Tibial nerve (tissue), 4 donors: ENCODE measurements around the gene PIGN.

Experiments used
- EP300 ChIP-seq, 2 donors: sonication (generic); formaldehyde crosslinking; IDR thresholded peaks; one replicate each; pipeline ENCODE4 v1.6.1; 2017; ENCODE audit warnings: antibody characterized with exemption in 2 of 2, mild to moderate bottlenecking in 1 of 2
- POLR2A ChIP-seq, 2 donors: fragments of 450-650 bp; IDR thresholded peaks; one replicate each; pipeline ENCODE4 v1.6.1; 2017; ENCODE audit warnings: antibody characterized with exemption in 2 of 2, mild to moderate bottlenecking in 2 of 2, moderate library complexity in 2 of 2
- TF ChIP-seq, protein P1 (sequence below), 5 experiments: fragments of 200-600 bp in 3 of 5; fragments of 450-650 bp in 2 of 5; sonication (generic) in 3 of 5; IDR thresholded peaks; one replicate each; pipeline ENCODE4 v1.5.1; 2016 to 2019; ENCODE audit warnings: antibody characterized with exemption in 5 of 5, mild to moderate bottlenecking in 3 of 5, moderate library complexity in 2 of 5

DNA sequence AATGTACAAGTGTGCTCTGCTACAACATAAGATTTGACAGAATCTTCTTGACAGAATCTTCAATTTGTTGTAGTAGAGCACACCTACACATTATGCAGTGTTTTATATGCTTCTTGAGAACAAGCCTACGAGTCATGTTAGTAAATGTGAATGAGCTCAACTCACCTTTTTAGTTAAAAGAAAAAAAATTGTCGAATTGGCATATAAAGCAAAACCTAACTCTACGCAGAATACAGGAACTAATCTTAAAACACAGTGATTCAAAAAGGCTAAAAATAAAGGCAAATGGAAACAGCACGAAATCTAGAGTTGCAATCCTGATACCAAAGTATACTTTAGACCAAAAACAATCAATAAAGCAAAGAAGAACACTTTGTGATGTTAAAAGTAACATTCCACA lies 87.9 kb downstream of the PIGN start:
- TF ChIP-seq, protein P1, sequence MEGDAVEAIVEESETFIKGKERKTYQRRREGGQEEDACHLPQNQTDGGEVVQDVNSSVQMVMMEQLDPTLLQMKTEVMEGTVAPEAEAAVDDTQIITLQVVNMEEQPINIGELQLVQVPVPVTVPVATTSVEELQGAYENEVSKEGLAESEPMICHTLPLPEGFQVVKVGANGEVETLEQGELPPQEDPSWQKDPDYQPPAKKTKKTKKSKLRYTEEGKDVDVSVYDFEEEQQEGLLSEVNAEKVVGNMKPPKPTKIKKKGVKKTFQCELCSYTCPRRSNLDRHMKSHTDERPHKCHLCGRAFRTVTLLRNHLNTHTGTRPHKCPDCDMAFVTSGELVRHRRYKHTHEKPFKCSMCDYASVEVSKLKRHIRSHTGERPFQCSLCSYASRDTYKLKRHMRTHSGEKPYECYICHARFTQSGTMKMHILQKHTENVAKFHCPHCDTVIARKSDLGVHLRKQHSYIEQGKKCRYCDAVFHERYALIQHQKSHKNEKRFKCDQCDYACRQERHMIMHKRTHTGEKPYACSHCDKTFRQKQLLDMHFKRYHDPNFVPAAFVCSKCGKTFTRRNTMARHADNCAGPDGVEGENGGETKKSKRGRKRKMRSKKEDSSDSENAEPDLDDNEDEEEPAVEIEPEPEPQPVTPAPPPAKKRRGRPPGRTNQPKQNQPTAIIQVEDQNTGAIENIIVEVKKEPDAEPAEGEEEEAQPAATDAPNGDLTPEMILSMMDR (IDR thresholded peaks at IDR 0.05), result no peak
- no peak for TF ChIP-seq POLR2A (IDR thresholded peaks at IDR 0.05)
- no peak for TF ChIP-seq EP300 (IDR thresholded peaks at IDR 0.05)
